Epithelial cell of proximal tubule (primary cell): Measurements from ENCODE around the gene APOB. TPM values are rescaled to one million over a fixed set of nuclear protein-coding genes. Genes with fewer than 3 reads are reported as not detected.

Experiments used
- DNase-seq: peaks from one replicate; pipeline ENCODE4 v3.0.0-alpha.2; 2011; ENCODE audit warnings: low read depth
- H3K4me3 ChIP-seq: 2 replicates; pipeline ENCODE4 v1.5.1; 2011; ENCODE audit warnings: low read depth, mild to moderate bottlenecking, low read length
- total RNA-seq: library from RNA; depleted of rRNA; stranded (reverse); fragments of >200 nt; gene quantifications from 2 replicates; pipeline ENCODE4 v1.2.3, GENCODE V29; 2015
- TF ChIP-seq, protein P1 (sequence below): conservative IDR thresholded peaks from 2 replicates; pipeline ENCODE4 v1.5.1; 2012; ENCODE audit warnings: low read depth, mild to moderate bottlenecking, low read length

APOB gene, protein sequence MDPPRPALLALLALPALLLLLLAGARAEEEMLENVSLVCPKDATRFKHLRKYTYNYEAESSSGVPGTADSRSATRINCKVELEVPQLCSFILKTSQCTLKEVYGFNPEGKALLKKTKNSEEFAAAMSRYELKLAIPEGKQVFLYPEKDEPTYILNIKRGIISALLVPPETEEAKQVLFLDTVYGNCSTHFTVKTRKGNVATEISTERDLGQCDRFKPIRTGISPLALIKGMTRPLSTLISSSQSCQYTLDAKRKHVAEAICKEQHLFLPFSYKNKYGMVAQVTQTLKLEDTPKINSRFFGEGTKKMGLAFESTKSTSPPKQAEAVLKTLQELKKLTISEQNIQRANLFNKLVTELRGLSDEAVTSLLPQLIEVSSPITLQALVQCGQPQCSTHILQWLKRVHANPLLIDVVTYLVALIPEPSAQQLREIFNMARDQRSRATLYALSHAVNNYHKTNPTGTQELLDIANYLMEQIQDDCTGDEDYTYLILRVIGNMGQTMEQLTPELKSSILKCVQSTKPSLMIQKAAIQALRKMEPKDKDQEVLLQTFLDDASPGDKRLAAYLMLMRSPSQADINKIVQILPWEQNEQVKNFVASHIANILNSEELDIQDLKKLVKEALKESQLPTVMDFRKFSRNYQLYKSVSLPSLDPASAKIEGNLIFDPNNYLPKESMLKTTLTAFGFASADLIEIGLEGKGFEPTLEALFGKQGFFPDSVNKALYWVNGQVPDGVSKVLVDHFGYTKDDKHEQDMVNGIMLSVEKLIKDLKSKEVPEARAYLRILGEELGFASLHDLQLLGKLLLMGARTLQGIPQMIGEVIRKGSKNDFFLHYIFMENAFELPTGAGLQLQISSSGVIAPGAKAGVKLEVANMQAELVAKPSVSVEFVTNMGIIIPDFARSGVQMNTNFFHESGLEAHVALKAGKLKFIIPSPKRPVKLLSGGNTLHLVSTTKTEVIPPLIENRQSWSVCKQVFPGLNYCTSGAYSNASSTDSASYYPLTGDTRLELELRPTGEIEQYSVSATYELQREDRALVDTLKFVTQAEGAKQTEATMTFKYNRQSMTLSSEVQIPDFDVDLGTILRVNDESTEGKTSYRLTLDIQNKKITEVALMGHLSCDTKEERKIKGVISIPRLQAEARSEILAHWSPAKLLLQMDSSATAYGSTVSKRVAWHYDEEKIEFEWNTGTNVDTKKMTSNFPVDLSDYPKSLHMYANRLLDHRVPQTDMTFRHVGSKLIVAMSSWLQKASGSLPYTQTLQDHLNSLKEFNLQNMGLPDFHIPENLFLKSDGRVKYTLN (N-terminal part only)
- not detected in 2 replicates for total RNA-seq

DNA sequence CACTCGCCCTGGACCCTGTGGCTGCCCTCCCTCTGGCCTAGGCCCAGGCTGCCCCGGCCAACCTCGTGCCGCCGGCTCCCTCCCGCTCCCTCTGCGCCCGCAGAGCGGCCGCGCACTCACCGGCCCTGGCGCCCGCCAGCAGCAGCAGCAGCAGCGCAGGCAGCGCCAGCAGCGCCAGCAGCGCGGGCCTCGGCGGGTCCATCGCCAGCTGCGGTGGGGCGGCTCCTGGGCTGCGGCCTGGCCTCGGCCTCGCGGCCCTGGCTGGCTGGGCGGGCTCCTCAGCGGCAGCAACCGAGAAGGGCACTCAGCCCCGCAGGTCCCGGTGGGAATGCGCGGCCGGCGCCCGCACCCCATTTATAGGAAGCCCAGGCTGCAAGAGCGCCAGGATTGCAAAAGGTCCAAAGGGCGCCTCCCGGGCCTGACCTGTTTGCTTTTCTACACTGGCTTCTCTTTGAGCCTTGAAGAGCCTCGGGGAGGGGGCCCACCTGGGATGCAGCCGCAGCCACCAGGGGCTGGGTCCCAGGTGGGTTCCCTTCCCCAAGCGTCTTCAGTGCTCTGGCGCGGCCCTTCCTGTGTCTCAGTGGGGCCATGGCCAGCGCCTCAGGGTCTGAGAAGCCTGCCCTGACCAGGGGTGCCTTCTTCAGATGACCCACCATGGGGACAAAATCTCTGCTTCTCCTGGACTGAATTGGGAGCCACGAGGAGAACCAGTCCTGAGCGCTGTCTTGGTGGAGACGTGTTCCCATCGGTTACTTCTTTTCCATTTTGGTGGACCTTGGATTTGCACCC is at the start of gene APOB:
APOB (minus strand) TSS at position 330 of the 789 bp plus-strand sequence; CDS start at position 202, 128 bp downstream.
- TF ChIP-seq, protein P1, sequence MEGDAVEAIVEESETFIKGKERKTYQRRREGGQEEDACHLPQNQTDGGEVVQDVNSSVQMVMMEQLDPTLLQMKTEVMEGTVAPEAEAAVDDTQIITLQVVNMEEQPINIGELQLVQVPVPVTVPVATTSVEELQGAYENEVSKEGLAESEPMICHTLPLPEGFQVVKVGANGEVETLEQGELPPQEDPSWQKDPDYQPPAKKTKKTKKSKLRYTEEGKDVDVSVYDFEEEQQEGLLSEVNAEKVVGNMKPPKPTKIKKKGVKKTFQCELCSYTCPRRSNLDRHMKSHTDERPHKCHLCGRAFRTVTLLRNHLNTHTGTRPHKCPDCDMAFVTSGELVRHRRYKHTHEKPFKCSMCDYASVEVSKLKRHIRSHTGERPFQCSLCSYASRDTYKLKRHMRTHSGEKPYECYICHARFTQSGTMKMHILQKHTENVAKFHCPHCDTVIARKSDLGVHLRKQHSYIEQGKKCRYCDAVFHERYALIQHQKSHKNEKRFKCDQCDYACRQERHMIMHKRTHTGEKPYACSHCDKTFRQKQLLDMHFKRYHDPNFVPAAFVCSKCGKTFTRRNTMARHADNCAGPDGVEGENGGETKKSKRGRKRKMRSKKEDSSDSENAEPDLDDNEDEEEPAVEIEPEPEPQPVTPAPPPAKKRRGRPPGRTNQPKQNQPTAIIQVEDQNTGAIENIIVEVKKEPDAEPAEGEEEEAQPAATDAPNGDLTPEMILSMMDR, result no peak
- no peak within 1 kb of the TSS for H3K4me3 ChIP-seq
- no peak for DNase-seq

DNA sequence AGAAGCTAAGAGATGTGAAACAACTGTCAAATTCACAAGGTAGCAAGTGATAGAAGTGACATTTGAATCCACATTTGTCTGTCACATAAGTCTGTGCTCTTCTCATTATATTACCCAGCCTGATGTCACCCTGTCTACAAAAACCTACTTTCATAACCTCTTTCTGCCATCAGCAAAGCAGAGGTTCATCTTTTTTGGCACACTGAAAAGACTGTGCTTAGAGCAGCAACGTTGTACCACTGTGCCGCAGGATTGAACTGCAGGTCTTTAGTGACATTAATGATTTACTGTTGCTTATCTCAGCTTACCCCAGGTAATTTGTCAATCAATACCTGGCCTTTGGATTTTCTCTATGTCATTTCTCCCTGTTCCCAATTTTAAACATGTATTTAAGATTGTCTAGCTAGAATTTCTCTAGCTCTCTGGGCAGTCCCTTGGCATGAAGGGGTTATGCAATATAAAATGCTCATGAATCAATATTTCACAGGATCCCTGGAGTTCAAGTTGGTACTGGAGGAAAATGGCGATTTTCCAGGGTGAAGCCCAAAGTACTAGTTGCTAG is 48.5 kb upstream of the APOB start:
- TF ChIP-seq, protein P1, result no peak
- no peak overlapping the region for H3K4me3 ChIP-seq
- no peak for DNase-seq

DNA sequence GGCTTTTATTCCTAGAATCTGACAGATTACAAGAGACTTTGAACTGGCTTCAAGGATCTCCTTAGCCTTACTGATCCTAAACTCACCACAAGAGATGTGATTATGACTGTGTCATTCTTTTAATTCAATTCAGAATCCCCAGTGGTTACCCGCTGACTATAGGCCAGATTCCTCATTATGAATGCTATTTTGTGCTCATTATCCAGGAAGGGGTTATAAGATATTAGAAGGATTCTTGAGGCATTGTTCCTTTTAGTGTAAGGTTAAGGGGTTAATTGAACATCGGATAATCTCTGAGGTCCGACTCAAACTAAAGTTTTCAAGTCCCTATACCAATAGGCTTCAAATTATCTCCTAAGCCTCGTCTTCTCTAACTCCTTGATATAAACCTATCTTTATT is 40.5 kb upstream of the APOB start:
- TF ChIP-seq, protein P1, result no peak
- no peak for DNase-seq
- H3K4me3 ChIP-seq, result no peak overlapping the region

DNA sequence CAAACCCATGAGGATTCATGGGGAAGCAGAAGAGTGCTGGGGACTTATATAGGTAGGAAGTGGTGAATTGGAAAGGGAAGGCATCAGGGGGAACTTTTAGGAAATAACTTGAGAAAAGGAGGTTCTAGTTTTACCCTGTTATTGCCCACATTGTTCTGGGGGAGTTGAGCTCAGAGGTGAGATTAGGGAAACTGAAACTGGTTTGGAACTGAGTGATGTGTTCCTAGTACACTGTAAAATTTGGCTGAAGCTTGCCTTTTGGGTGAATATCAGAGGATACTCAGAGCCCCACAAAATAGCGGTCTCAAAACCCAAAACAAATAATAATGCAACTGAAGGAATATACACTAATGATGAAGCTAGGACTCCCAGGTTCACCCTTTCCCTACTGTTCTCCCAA is 39.6 kb upstream of the APOB start:
- TF ChIP-seq, protein P1, result no peak
- no peak overlapping the region for H3K4me3 ChIP-seq
- DNase-seq, result no peak

DNA sequence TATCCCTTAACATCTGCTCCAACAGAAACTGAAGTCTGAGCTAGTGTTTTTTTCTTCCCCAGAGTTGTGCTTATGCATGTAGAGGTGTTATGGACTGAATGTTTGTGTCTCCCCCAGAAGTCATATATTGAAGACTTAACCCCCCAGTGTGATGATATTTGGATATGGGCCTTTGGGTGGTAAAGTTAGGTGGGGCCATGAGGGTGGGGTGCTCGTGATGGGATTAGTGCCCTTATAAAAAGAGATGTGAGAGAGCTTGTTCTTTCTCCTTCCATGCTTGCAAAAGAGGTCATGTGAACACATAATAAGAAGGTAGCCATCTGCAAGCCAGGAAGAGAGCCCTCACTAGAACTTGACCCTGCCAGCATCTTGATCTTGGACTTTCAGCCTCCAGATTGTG is 34.4 kb upstream of the APOB start:
- TF ChIP-seq, protein P1, result no peak
- H3K4me3 ChIP-seq, result no peak overlapping the region
- no peak for DNase-seq
